ENCODE results near the gene SYS1.

Gene SYS1

GRCh38 chr20:45320948-45321595 is 41.9 kb upstream of the SYS1 start:
- TF ChIP-seq CTCF (IDR thresholded peaks at IDR 0.05) = no peak

GRCh38 chr20:45322952-45323383 is 40.0 kb upstream of the SYS1 start:
- peak; percentile 54; the same call in 1 of the 2 replicates for TF ChIP-seq CTCF (IDR thresholded peaks at IDR 0.05)

- TF ChIP-seq CTCF (IDR thresholded peaks at IDR 0.05) = no peak
Measured at GRCh38 chr20:45323731-45324130, 39.2 kb upstream of the SYS1 start.

- no peak for TF ChIP-seq CTCF (IDR thresholded peaks at IDR 0.05)
Measured at GRCh38 chr20:45325371-45325770, 37.6 kb upstream of the SYS1 start.

- no peak for TF ChIP-seq CTCF (IDR thresholded peaks at IDR 0.05)
Measured at GRCh38 chr20:45328451-45328850, 34.5 kb upstream of the SYS1 start.

- no peak for TF ChIP-seq CTCF (IDR thresholded peaks at IDR 0.05)
Measured at GRCh38 chr20:45329497-45330319, 33.2 kb upstream of the SYS1 start.

- no peak for TF ChIP-seq CTCF (IDR thresholded peaks at IDR 0.05)
Measured at GRCh38 chr20:45330476-45330875, 32.5 kb upstream of the SYS1 start.
